ENCODE results near the gene COX10. TPM values are rescaled to one million over a fixed set of nuclear protein-coding genes. Genes with fewer than 3 reads are reported as not detected.

COX10 gene
- 17.3 to 22.3 TPM (median 18.6 TPM) in 5 replicates for total RNA-seq (2022; extraction: Qiagen RNA extraction)

GRCh38 chr17:14069251-14070021, at the start of gene COX10:
Gene COX10, plus strand, starts transcription at chr17:14069504. Its CDS starts 102 bp downstream, at chr17:14069606.

GRCh38 chr17:14236762-14237161, 167.5 kb downstream of the COX10 start, which contains the start of gene CDRT15:
Gene CDRT15, minus strand, starts transcription at chr17:14236862. Its CDS starts 29 bp downstream, at chr17:14236833.

Other genes starting within 250 kb of the COX10 start
- not detected in 5 replicates for gene CDRT15, start 167.4 kb downstream of the COX10 start, total RNA-seq (2022; extraction: Qiagen RNA extraction)
- 0.81 to 1.1 TPM (median 1.0 TPM) in 5 replicates for gene HS3ST3B1, start 231.6 kb downstream of the COX10 start, total RNA-seq (2022; extraction: Qiagen RNA extraction)

Data from A549 treated with AZD2906 at 1 μM for 4 hours (cell line).